Neural progenitor cell (in vitro differentiated cells): Measurements from ENCODE around the gene GSDMA.

ENCODE experiments used
- EZH2 ChIP-seq: fragments of 200-600 bp; sonication (generic); IDR thresholded peaks from 2 replicates; pipeline ENCODE4 v1.6.1; 2017; ENCODE audit warnings: antibody characterized with exemption, mild to moderate bottlenecking, moderate library complexity
- EZH2phosphoT487 ChIP-seq: fragments of 200-600 bp; sonication (generic); IDR thresholded peaks from 2 replicates; pipeline ENCODE4 v1.6.1; 2017; ENCODE audit warnings: antibody characterized with exemption
- TF ChIP-seq, protein P1 (sequence below): fragments of 200-600 bp; sonication (generic); IDR thresholded peaks from 2 replicates; pipeline ENCODE4 v1.5.1; 2017; ENCODE audit warnings: antibody characterized with exemption, mild to moderate bottlenecking

DNA sequence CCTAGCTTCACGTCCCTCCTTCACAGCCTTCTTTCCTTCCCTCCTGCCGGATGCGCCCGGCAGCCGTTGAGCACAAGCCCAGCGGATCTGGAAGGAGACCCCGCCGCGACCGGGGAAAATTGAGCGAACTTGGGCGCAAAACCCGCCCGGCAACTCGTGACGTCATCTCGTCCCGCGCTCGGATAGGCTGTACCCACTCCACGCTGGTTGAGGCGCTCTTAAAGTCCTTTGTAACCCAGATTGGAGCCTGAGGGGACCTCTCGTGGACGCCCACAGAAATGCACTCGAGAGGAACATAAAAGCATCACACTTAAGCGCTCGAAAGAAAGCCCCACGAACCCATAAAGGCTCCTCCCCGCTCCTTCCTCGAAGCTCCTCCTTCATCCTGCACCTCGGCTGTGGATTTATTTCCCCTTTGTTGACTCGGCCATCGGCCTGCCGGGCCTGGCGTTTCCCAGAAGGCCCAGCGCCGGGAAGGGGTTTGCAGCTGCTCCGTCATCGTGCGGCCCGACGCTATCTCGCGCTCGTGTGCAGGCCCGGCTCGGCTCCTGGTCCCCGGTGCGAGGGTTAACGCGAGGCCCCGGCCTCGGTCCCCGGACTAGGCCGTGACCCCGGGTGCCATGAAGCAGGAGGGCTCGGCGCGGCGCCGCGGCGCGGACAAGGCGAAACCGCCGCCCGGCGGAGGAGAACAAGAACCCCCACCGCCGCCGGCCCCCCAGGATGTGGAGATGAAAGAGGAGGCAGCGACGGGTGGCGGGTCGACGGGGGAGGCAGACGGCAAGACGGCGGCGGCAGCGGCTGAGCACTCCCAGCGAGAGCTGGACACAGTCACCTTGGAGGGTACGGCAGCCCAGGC is 17.8 kb downstream of the GSDMA start, which contains the start of gene PSMD3:
- TF ChIP-seq, protein P1, sequence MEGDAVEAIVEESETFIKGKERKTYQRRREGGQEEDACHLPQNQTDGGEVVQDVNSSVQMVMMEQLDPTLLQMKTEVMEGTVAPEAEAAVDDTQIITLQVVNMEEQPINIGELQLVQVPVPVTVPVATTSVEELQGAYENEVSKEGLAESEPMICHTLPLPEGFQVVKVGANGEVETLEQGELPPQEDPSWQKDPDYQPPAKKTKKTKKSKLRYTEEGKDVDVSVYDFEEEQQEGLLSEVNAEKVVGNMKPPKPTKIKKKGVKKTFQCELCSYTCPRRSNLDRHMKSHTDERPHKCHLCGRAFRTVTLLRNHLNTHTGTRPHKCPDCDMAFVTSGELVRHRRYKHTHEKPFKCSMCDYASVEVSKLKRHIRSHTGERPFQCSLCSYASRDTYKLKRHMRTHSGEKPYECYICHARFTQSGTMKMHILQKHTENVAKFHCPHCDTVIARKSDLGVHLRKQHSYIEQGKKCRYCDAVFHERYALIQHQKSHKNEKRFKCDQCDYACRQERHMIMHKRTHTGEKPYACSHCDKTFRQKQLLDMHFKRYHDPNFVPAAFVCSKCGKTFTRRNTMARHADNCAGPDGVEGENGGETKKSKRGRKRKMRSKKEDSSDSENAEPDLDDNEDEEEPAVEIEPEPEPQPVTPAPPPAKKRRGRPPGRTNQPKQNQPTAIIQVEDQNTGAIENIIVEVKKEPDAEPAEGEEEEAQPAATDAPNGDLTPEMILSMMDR: peak; percentile 47
- no peak for TF ChIP-seq EZH2phosphoT487
- TF ChIP-seq EZH2: no peak
